ENCODE results near the gene WFDC11. TPM values are rescaled to one million over a fixed set of nuclear protein-coding genes. Genes with fewer than 3 reads are reported as not detected.
"Not testable (repeated sequence)": the region's sequence is repeated elsewhere in the genome, so short reads cannot be mapped to it uniquely, and the experiment has no call there.

WFDC11 gene
- total RNA-seq, 1 donor from 2014 or later: not detected

DNA sequence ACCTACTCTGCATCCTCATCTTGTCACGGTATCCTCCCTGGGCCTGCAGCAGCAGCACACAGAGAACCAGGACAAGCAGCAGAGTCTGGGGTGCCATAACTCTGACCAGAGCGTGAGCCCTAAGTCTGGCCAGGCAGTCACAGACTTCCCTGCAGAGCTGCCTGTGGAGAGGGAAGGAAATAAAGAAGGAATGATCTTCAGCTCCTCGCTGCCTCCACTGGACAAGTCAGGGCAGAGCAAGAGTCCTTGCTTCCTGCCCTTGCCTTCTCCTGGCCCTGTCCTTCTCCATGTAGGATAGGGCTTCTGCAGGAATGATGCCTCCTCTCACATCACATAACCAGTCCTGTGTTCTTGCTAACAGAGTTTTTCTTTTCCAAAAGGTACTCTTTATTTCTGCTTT is 15.9 kb upstream of the WFDC11 start:
- no peak overlapping the region for H3K4me3 Mint-ChIP-seq
- no peaks in the 10 kb centered on the region for H3K36me3 Mint-ChIP-seq
- no peak overlapping the region for H3K27ac Mint-ChIP-seq
- no peaks in the 10 kb centered on the region for H3K4me1 Mint-ChIP-seq
- H3K9me3 Mint-ChIP-seq: peaks cover 4% of the 10 kb centered on the region
- DNase-seq (ENCODE audit: low spot score in 2 of 2, unreplicated experiment in 2 of 2): no peak
- TF ChIP-seq, protein P1, sequence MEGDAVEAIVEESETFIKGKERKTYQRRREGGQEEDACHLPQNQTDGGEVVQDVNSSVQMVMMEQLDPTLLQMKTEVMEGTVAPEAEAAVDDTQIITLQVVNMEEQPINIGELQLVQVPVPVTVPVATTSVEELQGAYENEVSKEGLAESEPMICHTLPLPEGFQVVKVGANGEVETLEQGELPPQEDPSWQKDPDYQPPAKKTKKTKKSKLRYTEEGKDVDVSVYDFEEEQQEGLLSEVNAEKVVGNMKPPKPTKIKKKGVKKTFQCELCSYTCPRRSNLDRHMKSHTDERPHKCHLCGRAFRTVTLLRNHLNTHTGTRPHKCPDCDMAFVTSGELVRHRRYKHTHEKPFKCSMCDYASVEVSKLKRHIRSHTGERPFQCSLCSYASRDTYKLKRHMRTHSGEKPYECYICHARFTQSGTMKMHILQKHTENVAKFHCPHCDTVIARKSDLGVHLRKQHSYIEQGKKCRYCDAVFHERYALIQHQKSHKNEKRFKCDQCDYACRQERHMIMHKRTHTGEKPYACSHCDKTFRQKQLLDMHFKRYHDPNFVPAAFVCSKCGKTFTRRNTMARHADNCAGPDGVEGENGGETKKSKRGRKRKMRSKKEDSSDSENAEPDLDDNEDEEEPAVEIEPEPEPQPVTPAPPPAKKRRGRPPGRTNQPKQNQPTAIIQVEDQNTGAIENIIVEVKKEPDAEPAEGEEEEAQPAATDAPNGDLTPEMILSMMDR (IDR thresholded peaks at IDR 0.05; ENCODE audit: unreplicated experiment): no peak
- H3K27me3 Mint-ChIP-seq (ENCODE audit: low read depth): peaks cover 7% of the 10 kb centered on the region

DNA sequence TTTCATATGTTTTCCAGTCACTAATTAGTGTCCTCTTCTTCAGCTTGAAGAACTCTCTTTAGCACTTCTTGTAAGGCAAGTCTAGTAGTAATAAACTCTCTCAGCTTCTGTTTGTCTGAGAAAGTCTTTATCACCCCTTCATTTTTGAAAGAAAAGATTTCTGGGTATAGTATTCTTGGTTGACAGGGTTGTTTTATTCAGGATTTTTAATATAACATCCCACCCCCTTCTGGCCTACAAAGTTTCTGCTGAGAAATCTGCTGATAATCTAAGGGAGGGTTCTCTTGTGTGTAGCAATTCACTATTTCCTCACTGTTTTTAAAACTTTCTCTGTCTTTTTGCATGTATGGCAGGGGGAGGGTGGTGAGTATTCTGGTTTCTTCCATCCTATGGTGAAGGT is 9.6 kb upstream of the WFDC11 start:
- H3K27me3 Mint-ChIP-seq (ENCODE audit: low read depth): peaks cover 2% of the 10 kb centered on the region
- H3K4me1 Mint-ChIP-seq: no peaks in the 10 kb centered on the region
- H3K9me3 Mint-ChIP-seq: peaks cover 40% of the 10 kb centered on the region
- no peaks in the 10 kb centered on the region for H3K36me3 Mint-ChIP-seq
- no peak for DNase-seq (ENCODE audit: low spot score in 2 of 2, unreplicated experiment in 2 of 2)
- H3K27ac Mint-ChIP-seq: no peak overlapping the region
- H3K4me3 Mint-ChIP-seq: no peak overlapping the region
- TF ChIP-seq, protein P1 (IDR thresholded peaks at IDR 0.05; ENCODE audit: unreplicated experiment): no peak

DNA sequence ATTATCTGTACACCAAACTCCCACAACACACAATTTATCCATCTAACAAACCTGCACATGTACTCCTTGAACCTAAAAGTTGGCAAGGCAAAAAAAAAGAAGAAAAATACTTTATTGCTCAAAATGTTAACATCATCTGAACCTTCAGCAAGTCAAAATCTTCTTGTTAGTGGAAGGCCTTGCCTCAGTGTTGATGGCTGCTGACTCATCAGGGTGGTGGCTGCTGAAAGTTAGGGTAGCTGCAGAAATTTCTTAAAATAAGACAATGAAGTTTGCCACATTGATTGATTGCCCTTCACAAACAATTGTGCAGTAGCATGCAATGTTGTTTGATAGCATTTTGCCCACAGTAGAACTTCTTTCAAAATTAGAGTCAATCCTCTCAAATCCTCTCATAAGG is 2.7 kb upstream of the WFDC11 start:
- no peak for DNase-seq (ENCODE audit: low spot score in 2 of 2, unreplicated experiment in 2 of 2)
- peaks cover 2% of the 10 kb centered on the region for H3K27me3 Mint-ChIP-seq (ENCODE audit: low read depth)
- no peaks in the 10 kb centered on the region for H3K4me1 Mint-ChIP-seq
- TF ChIP-seq, protein P1 (IDR thresholded peaks at IDR 0.05; ENCODE audit: unreplicated experiment): no peak
- no peaks in the 10 kb centered on the region for H3K36me3 Mint-ChIP-seq
- H3K4me3 Mint-ChIP-seq: no peak overlapping the region
- peaks cover 32% of the 10 kb centered on the region for H3K9me3 Mint-ChIP-seq
- H3K27ac Mint-ChIP-seq: no peak overlapping the region

DNA sequence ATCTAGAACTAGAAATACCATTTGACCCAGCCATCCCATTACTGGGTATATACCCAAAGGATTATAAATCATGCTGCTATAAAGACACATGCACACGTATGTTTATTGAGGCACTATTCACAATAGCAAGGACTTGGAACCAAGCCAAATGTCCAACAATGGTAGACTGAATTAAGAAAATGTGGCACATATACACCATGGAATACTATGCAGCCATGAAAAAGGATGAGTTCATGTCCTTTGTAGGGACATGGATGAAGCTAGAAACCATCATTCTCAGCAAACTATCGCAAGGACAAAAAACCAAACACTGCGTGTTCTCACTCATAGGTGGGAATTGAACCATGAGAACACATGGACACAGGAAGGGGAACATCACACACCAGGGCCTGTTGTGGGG is 13.0 kb downstream of the WFDC11 start:
- not testable (repeated sequence) for H3K4me1 Mint-ChIP-seq; H3K4me3 Mint-ChIP-seq; DNase-seq (ENCODE audit: low spot score in 2 of 2, unreplicated experiment in 2 of 2)

DNA sequence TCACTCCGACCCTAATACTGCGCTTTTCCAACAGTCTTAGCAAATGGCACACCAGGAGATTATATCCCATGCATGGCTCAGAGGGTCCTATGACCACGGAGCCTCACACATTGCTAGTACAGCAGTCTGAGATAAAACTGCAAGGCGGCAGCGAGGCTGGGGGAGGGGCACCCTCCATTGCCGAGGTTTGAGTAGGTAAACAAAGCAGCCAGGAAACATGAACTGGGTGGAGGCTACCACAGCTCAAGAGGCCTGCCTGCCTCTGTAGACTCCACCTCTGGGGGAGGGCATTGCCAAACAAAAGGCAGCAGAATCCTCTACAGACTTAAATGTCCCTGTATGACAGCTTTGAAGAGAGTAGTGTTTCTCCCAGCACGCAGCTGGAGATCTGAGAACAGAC is 18.3 kb downstream of the WFDC11 start:
- not testable (repeated sequence) for H3K4me3 Mint-ChIP-seq; H3K27ac Mint-ChIP-seq; H3K36me3 Mint-ChIP-seq; DNase-seq (ENCODE audit: low spot score in 2 of 2, unreplicated experiment in 2 of 2); H3K4me1 Mint-ChIP-seq
- peaks cover 18% of the 10 kb centered on the region for H3K27me3 Mint-ChIP-seq (ENCODE audit: low read depth)
- H3K9me3 Mint-ChIP-seq: peaks cover 10% of the 10 kb centered on the region

More for the DNA sequence above, 13.0 kb downstream of the WFDC11 start:
- not testable (repeated sequence) for H3K27ac Mint-ChIP-seq, H3K36me3 Mint-ChIP-seq
- peaks cover 19% of the 10 kb centered on the region for H3K9me3 Mint-ChIP-seq
- H3K27me3 Mint-ChIP-seq (ENCODE audit: low read depth): peaks cover 18% of the 10 kb centered on the region

DNA sequence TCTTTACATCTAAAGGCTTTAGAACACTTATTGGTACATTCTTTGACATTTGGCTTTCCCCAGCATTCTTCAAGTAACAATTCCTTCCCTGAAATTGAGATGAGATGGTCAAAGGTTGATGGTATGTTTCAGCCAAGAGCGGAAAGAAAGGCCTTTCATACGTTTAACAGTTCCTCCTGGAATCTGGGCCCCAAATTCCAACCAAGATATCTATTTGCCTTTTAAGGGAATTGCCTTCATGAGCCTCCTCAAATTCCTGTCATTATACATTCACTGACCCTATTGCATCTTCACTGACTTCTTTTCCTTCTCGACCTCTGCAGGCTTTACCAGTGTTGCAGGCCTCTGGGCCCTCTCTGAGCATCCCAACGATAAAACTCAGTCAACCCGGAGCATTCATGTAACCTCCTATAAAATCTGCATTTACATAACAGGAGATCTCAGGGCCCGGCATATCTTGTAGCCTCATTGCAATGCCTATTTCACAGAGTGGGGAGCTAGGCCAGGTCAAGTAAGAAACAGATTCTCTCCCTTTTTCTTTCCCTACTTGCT is 20.7 kb downstream of the WFDC11 start:
- no peaks in the 10 kb centered on the region for H3K4me1 Mint-ChIP-seq
- H3K27me3 Mint-ChIP-seq (ENCODE audit: low read depth): peaks cover 9% of the 10 kb centered on the region
- DNase-seq (ENCODE audit: low spot score in 2 of 2, unreplicated experiment in 2 of 2): no peak
- TF ChIP-seq, protein P1 (IDR thresholded peaks at IDR 0.05; ENCODE audit: unreplicated experiment): no peak
- H3K4me3 Mint-ChIP-seq: no peak overlapping the region
- H3K9me3 Mint-ChIP-seq: peaks cover 3% of the 10 kb centered on the region
- no peak overlapping the region for H3K27ac Mint-ChIP-seq
- no peaks in the 10 kb centered on the region for H3K36me3 Mint-ChIP-seq

Data from mesothelial cell of epicardium (in vitro differentiated cells).